Upper lobe of left lung (tissue), 6 donors: ENCODE results near the gene RGS7. TPM values are rescaled to one million over a fixed set of nuclear protein-coding genes. Genes with fewer than 3 reads are reported as not detected.

Source experiments
- ATAC-seq, 2 donors: fragments of 200-7000 bp; cut with Tn5 transposase; one replicate each; pipeline ENCODE4 v1.9.1; 2022; ENCODE audit warnings: mild to moderate bottlenecking in 2 of 2, moderate library complexity in 2 of 2; ENCODE audit not compliant: low FRiP score in 2 of 2
- DNase-seq, 2 donors: peaks; one replicate each; pipeline ENCODE4 v3.0.0-alpha.2; 2019 to 2020
- H3K27ac ChIP-seq, 4 donors: fragments of 200-600 bp; sonication (generic); one replicate each; pipeline ENCODE4 v1.5.1; 2016 to 2019
- H3K27me3 ChIP-seq, 4 donors: fragments of 200-600 bp; sonication (generic); one replicate each; pipeline ENCODE4 v1.5.1; 2017 to 2019
- H3K36me3 ChIP-seq, 4 donors: fragments of 200-600 bp; sonication (generic); one replicate each; pipeline ENCODE4 v1.5.1; 2016 to 2019
- H3K4me1 ChIP-seq, 4 donors: fragments of 200-600 bp; sonication (generic); one replicate each; pipeline ENCODE4 v1.5.1; 2018 to 2019
- H3K4me3 ChIP-seq, 4 donors: fragments of 200-600 bp; sonication (generic); one replicate each; pipeline ENCODE4 v1.5.1; 2017 to 2019; ENCODE audit warnings: mild to moderate bottlenecking in 2 of 4, moderate library complexity in 1 of 4
- H3K9me3 ChIP-seq, 4 donors: fragments of 200-600 bp; sonication (generic); one replicate each; pipeline ENCODE4 v1.5.1; 2018 to 2019
- EP300 ChIP-seq, 4 donors: sonication (generic); formaldehyde crosslinking; IDR thresholded peaks; one replicate each; pipeline ENCODE4 v1.5.1; 2017; ENCODE audit warnings: antibody characterized with exemption in 4 of 4, control low read depth in 2 of 4
- POLR2A ChIP-seq, 4 donors: fragments of 450-650 bp; IDR thresholded peaks; one replicate each; pipeline ENCODE4 v1.5.1; 2016 to 2017; ENCODE audit warnings: antibody characterized with exemption in 4 of 4, mild to moderate bottlenecking in 2 of 4
- POLR2AphosphoS5 ChIP-seq, 2 donors: sonication (generic); formaldehyde crosslinking; IDR thresholded peaks; one replicate each; pipeline ENCODE4 v1.5.1; 2017; ENCODE audit warnings: antibody characterized with exemption in 2 of 2
- WGBS, 2 donors: methylation state at CpG; one replicate each; pipeline ENCODE4 v1.1.5; 2017 to 2018; 5-methylcytosine and 5-hydroxymethylcytosine counted together
- total RNA-seq, 6 donors: library from RNA; depleted of rRNA in 4 of 6; stranded (reverse); fragments of >200 nt in 4 of 6; gene quantifications; one replicate each; pipeline versions ENCODE4 v1.1.0 to v1.2.1, GENCODE V29; 2016 to 2021
- TF ChIP-seq, protein P1 (sequence below), 6 experiments: fragments of 450-650 bp in 4 of 6; fragments of 200-600 bp in 2 of 6; sonication (generic) in 2 of 6; IDR thresholded peaks; one replicate each; pipeline ENCODE4 v1.5.1; 2016 to 2019; ENCODE audit warnings: antibody characterized with exemption in 6 of 6
- donor health status: DM: no; HTN: no; CAD: no; lungs with moderate emphysema.
- donor health status: DM: no; HTN: yes; CAD: no; lungs with severe emphysema.

RGS7 gene
- total RNA-seq, 6 donors from 2014 or later = 0.15 TPM; not detected in 5

GRCh38 chr1:241077386-241078147 lies 279.4 kb downstream of the RGS7 start:
- Histone ChIP-seq H3K9me3 (no peaks in the 10 kb centered on the region), H3K27me3 (no peaks in the 10 kb centered on the region), H3K27ac (no peak overlapping the region), H3K36me3 (no peaks in the 10 kb centered on the region), H3K4me3 (no peak overlapping the region), H3K4me1 (no peaks in the 10 kb centered on the region)
- TF ChIP-seq, protein P1, sequence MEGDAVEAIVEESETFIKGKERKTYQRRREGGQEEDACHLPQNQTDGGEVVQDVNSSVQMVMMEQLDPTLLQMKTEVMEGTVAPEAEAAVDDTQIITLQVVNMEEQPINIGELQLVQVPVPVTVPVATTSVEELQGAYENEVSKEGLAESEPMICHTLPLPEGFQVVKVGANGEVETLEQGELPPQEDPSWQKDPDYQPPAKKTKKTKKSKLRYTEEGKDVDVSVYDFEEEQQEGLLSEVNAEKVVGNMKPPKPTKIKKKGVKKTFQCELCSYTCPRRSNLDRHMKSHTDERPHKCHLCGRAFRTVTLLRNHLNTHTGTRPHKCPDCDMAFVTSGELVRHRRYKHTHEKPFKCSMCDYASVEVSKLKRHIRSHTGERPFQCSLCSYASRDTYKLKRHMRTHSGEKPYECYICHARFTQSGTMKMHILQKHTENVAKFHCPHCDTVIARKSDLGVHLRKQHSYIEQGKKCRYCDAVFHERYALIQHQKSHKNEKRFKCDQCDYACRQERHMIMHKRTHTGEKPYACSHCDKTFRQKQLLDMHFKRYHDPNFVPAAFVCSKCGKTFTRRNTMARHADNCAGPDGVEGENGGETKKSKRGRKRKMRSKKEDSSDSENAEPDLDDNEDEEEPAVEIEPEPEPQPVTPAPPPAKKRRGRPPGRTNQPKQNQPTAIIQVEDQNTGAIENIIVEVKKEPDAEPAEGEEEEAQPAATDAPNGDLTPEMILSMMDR (IDR thresholded peaks at IDR 0.05) = no peak
- TF ChIP-seq POLR2AphosphoS5 (IDR thresholded peaks at IDR 0.05) (no peak), POLR2A (IDR thresholded peaks at IDR 0.05) (no peak), EP300 (IDR thresholded peaks at IDR 0.05) (no peak)
- DNase-seq = no peak
- WGBS, 2 donors = 69 to 77% methylated on average over 11 of the region's 11 CpGs
- no peak for ATAC-seq

DNA sequence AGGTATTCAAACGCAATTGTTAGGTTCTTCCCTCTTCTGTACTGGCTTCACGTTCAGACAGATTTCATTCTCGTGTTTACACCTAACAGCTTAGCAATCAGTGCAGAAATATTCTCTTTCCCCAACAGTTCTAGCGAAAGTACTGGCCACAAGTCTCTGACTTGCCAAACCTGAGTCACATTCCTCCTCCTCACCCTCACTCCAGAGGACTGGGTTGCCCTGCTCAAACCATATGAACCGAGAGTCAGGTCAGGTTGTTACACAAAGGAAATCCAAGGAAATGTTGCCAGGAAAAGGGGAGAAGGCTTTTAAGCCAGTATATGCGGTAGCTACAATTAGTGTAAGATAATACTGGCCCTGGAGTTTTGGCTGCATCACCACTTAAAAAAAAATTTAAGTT lies 282.5 kb downstream of the RGS7 start:
- H3K36me3 ChIP-seq = no peaks in the 10 kb centered on the region
- no peaks in the 10 kb centered on the region for H3K9me3 ChIP-seq
- no peak for ATAC-seq
- no peak for DNase-seq
- TF ChIP-seq POLR2AphosphoS5 (IDR thresholded peaks at IDR 0.05) = no peak
- TF ChIP-seq EP300 (IDR thresholded peaks at IDR 0.05) = no peak
- TF ChIP-seq, protein P1 (IDR thresholded peaks at IDR 0.05) = no peak
- TF ChIP-seq POLR2A (IDR thresholded peaks at IDR 0.05) = no peak
- H3K4me3 ChIP-seq = no peak overlapping the region
- no peak overlapping the region for H3K27ac ChIP-seq
- H3K4me1 ChIP-seq = no peaks in the 10 kb centered on the region
- no peaks in the 10 kb centered on the region for H3K27me3 ChIP-seq
- WGBS, 2 donors = 47 to 52% methylated on average over 6 of the region's 6 CpGs

- Histone ChIP-seq H3K4me1 (no peaks in the 10 kb centered on the region), H3K36me3 (no peaks in the 10 kb centered on the region), H3K27me3 (no peaks in the 10 kb centered on the region), H3K4me3 (no peak overlapping the region), H3K27ac (no peak overlapping the region), H3K9me3 (no peaks in the 10 kb centered on the region)
- TF ChIP-seq POLR2A (IDR thresholded peaks at IDR 0.05) (no peak), POLR2AphosphoS5 (IDR thresholded peaks at IDR 0.05) (no peak), EP300 (IDR thresholded peaks at IDR 0.05) (no peak)
- TF ChIP-seq, protein P1 (IDR thresholded peaks at IDR 0.05) = no peak
- 75 to 85% methylated on average over 2 of the region's 2 CpGs for WGBS, 2 donors
- DNase-seq (no peak), ATAC-seq (no peak)
Measured at GRCh38 chr1:241068359-241068758, 288.6 kb downstream of the RGS7 start.

- no peaks in the 10 kb centered on the region for H3K9me3 ChIP-seq
- no peaks in the 10 kb centered on the region for H3K27me3 ChIP-seq
- 68 to 69% methylated on average over 5 of the region's 5 CpGs for WGBS, 2 donors
- DNase-seq (no peak), ATAC-seq (no peak)
- H3K4me3 ChIP-seq = no peak overlapping the region
- no peak for TF ChIP-seq POLR2AphosphoS5 (IDR thresholded peaks at IDR 0.05)
- TF ChIP-seq, protein P1 (IDR thresholded peaks at IDR 0.05) = no peak
- TF ChIP-seq POLR2A (IDR thresholded peaks at IDR 0.05) = no peak
- no peak for TF ChIP-seq EP300 (IDR thresholded peaks at IDR 0.05)
- H3K4me1 ChIP-seq = no peaks in the 10 kb centered on the region
- no peaks in the 10 kb centered on the region for H3K36me3 ChIP-seq
- H3K27ac ChIP-seq = no peak overlapping the region
Measured at GRCh38 chr1:241063276-241063675, 293.7 kb downstream of the RGS7 start.

DNA sequence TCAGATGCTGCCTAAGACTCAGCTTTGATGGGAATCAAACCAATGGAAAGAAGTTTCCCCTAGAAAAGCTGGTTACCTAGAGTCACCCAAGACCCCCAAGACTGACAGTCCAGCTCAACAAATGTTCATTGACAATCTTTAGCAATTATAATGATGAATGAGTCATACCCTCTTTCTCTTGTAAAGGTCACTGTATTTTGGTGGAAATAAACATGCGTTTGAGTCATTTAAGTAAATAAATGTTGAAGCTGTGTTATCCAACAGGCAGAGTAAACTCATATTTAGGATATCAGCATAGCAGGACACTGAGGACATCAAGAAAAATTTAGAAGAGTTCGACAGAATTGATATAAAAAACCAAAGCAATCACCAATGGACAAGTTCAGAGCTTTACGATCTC lies 295.9 kb downstream of the RGS7 start:
- H3K27me3 ChIP-seq = no peaks in the 10 kb centered on the region
- no peak overlapping the region for H3K4me3 ChIP-seq
- ATAC-seq (no peak), DNase-seq (no peak)
- no peaks in the 10 kb centered on the region for H3K9me3 ChIP-seq
- TF ChIP-seq POLR2AphosphoS5 (IDR thresholded peaks at IDR 0.05) = no peak
- TF ChIP-seq POLR2A (IDR thresholded peaks at IDR 0.05) = no peak
- TF ChIP-seq EP300 (IDR thresholded peaks at IDR 0.05) = no peak
- TF ChIP-seq, protein P1 (IDR thresholded peaks at IDR 0.05) = no peak
- H3K4me1 ChIP-seq = no peaks in the 10 kb centered on the region
- no peaks in the 10 kb centered on the region for H3K36me3 ChIP-seq
- H3K27ac ChIP-seq = no peak overlapping the region
- WGBS, 2 donors = 77 to 85% methylated on average over 3 of the region's 3 CpGs
